Smooth muscle cell (in vitro differentiated cells): ENCODE data around the gene UBR2. TPM values are rescaled to one million over a fixed set of nuclear protein-coding genes. Genes with fewer than 3 reads are reported as not detected.

Experiments used
- DNase-seq: peaks from one replicate; lab custom pipeline; 2025; ENCODE audit not compliant: unreplicated experiment; lab: John Stamatoyannopoulos, UW
- H2AFZ ChIP-seq: fragments of 200-600 bp; sonication (generic); 2 replicates; pipeline ENCODE4 v1.6.0; 2016; ENCODE audit warnings: antibody characterized with exemption, low read depth, mild to moderate bottlenecking
- H3F3A ChIP-seq: fragments of 200-600 bp; sonication (generic); 2 replicates; pipeline ENCODE4 v1.6.0; 2017; ENCODE audit warnings: antibody characterized with exemption, low read depth
- H3K27ac ChIP-seq: fragments of 200-600 bp; sonication (generic); 2 replicates; pipeline ENCODE4 v1.5.1; 2016; ENCODE audit warnings: low read depth, mild to moderate bottlenecking
- H3K27me3 ChIP-seq: fragments of 200-600 bp; sonication (generic); 2 replicates; pipeline ENCODE4 v1.6.1; 2016; ENCODE audit warnings: low read depth, mild to moderate bottlenecking
- H3K36me3 ChIP-seq: fragments of 200-600 bp; sonication (generic); 2 replicates; pipeline ENCODE4 v1.5.1; 2016; ENCODE audit warnings: low read depth
- H3K4me1 ChIP-seq: fragments of 200-600 bp; sonication (generic); 2 replicates; pipeline ENCODE4 v1.5.1; 2016; ENCODE audit warnings: low read depth
- H3K4me2 ChIP-seq: fragments of 200-600 bp; sonication (generic); 2 replicates; pipeline ENCODE4 v1.6.0; 2016; ENCODE audit warnings: mild to moderate bottlenecking
- H3K4me3 ChIP-seq: fragments of 200-600 bp; sonication (generic); 2 replicates; pipeline ENCODE4 v1.5.1; 2016; ENCODE audit warnings: mild to moderate bottlenecking
- H3K79me2 ChIP-seq: fragments of 200-600 bp; sonication (generic); 2 replicates; pipeline ENCODE4 v1.6.0; 2016; ENCODE audit warnings: low read depth, mild to moderate bottlenecking
- H3K9ac ChIP-seq: fragments of 200-600 bp; sonication (generic); 2 replicates; pipeline ENCODE4 v1.6.0; 2016; ENCODE audit warnings: low read depth
- H3K9me3 ChIP-seq: fragments of 200-600 bp; sonication (generic); replicated peaks from 2 replicates; pipeline ENCODE4 v1.5.1; 2016; ENCODE audit warnings: low read depth
- H4K20me1 ChIP-seq: fragments of 200-600 bp; sonication (generic); 2 replicates; pipeline ENCODE4 v1.6.0; 2016; ENCODE audit warnings: low read depth
- CTCF ChIP-seq: fragments of 200-600 bp; sonication (generic); IDR thresholded peaks from 2 replicates; pipeline ENCODE4 v1.5.1; 2017; ENCODE audit warnings: borderline replicate concordance, mild to moderate bottlenecking, antibody characterized with exemption; ENCODE audit not compliant: insufficient read depth, poor library complexity, severe bottlenecking
- WGBS: methylation state at CpG from one replicate; pipeline ENCODE4 v1.1.7; 2016; ENCODE audit warnings: low lambda C conversion rate; 5-methylcytosine and 5-hydroxymethylcytosine counted together
- polyA plus RNA-seq: library from polyadenylated mRNA; unstranded; fragments of >200 nt; fragmentation: Nextera tagmentation; extraction: Ambion mirVana; gene quantifications from 2 replicates; pipeline ENCODE4 v1.2.1, GENCODE V29; 2016
- total RNA-seq: library from RNA; depleted of rRNA; stranded (reverse); fragments of >200 nt; gene quantifications from 2 replicates; pipeline ENCODE4 v1.2.3, GENCODE V29; 2014

UBR2 gene
- total and polyA plus RNA-seq, 2 experiments from 2014 or later = 8.1 to 22.6 TPM

- H3K4me3 ChIP-seq = no peak overlapping the region
- no peak overlapping the region for H3K27ac ChIP-seq
- no peaks in the 10 kb centered on the region for H3K9me3 ChIP-seq
- H3K9ac ChIP-seq = no peak overlapping the region
- no peaks in the 10 kb centered on the region for H4K20me1 ChIP-seq
- no peak overlapping the region for H3K4me2 ChIP-seq
- H3F3A ChIP-seq = no peaks in the 10 kb centered on the region
- no peaks in the 10 kb centered on the region for H3K36me3 ChIP-seq
- H3K27me3 ChIP-seq = no peaks in the 10 kb centered on the region
- 82% methylated on average over 1 of the region's 1 CpG for WGBS
- no peak overlapping the region for H2AFZ ChIP-seq
- H3K4me1 ChIP-seq = no peaks in the 10 kb centered on the region
- TF ChIP-seq CTCF = no peak
- no peaks in the 10 kb centered on the region for H3K79me2 ChIP-seq
- no peak for DNase-seq
Measured at GRCh38 chr6:42539135-42539534, 24.7 kb upstream of the UBR2 start.

DNA sequence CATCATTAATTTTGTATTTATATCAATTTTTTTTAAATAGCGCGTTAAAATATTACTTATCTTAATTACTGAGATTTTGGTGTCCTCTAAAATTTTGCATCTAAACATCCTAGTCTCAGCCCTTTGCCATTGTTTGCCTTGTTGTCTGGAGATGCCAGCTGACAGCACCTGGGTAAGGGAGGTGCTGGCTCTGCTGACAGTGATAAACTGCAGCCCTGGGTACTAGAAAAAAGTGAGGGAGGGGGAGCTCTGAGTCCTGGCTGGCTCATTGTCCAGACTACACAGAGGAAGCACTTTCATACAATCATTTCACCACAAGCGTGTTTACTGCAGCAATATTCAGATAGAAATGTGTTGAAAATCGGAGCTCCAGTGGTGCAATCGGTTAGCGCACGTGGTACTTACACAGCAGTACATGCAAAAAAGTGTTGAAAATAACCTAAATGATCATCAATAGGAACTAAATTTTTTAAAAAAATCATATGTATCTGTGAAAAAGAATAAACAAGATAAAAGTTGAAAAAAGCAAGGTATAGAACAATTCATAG, 18.5 kb upstream of the UBR2 start:
- H3K27me3 ChIP-seq = no peaks in the 10 kb centered on the region
- H3K4me1 ChIP-seq = no peaks in the 10 kb centered on the region
- no peak overlapping the region for H3K4me2 ChIP-seq
- H3K9ac ChIP-seq = no peak overlapping the region
- 91% methylated on average over 7 of the region's 7 CpGs for WGBS
- no peaks in the 10 kb centered on the region for H3K36me3 ChIP-seq
- no peaks in the 10 kb centered on the region for H4K20me1 ChIP-seq
- H3K27ac ChIP-seq = no peak overlapping the region
- H3K4me3 ChIP-seq = no peak overlapping the region
- no peak for TF ChIP-seq CTCF
- no peaks in the 10 kb centered on the region for H3F3A ChIP-seq
- no peak overlapping the region for H2AFZ ChIP-seq
- no peak for DNase-seq
- H3K79me2 ChIP-seq = no peaks in the 10 kb centered on the region
- no peaks in the 10 kb centered on the region for H3K9me3 ChIP-seq

DNA sequence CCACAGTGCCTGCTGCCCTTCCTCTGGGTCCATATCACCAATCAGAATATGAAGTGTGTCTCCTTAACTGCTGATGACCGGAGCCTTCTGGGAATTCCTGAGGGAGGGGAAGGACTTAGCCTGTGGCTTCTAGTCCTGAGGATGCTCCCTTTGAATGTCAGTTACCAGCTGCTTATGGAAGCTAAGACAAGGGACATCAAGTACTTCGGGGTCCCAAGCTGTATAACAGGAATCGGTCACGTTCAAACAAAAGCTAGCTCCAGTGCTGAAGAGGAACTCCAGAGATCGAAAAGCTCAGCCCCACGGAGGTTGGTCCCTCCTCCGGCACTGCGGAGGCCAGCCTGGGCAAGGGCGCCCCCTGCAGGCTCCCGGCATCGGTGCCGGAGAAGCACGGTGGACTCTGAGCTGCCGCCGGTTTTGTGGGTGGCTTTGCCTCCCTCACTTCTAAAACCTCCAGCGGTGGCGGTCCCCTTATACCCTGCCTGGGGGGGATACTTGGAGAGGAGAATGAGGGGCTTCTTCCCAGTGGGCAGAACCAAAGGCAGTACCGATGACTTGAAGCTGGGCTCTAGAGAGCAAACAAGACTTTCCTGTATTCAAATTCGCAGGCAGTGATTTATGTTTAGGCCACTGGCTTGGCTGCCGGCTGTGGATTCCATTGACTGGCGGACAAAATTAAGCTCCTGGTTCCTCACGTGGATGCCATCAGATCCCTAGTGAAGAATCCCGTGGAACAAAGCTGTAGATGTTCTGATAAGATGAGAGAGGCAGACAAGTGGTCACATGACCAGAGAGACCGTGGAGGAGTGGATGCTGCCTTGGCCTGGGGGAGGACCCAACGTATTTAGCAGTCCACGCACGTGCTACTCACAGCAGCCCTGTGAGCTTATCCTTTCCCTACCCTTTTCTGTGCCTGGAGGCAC, 16.2 kb upstream of the UBR2 start:
- no peaks in the 10 kb centered on the region for H3K79me2 ChIP-seq
- TF ChIP-seq CTCF = peak; percentile 99
- no peaks in the 10 kb centered on the region for H4K20me1 ChIP-seq
- 7% methylated on average over 27 of the region's 27 CpGs for WGBS
- peak; percentile 70 for DNase-seq
- H3K27ac ChIP-seq = no peak overlapping the region
- H3K9ac ChIP-seq = peak overlapping the region; percentile 29
- H3K36me3 ChIP-seq = no peaks in the 10 kb centered on the region
- H2AFZ ChIP-seq = peak overlapping the region; percentile 96
- H3K9me3 ChIP-seq = no peaks in the 10 kb centered on the region
- no peaks in the 10 kb centered on the region for H3F3A ChIP-seq
- H3K27me3 ChIP-seq = no peaks in the 10 kb centered on the region
- peak overlapping the region; percentile 70 for H3K4me3 ChIP-seq
- H3K4me2 ChIP-seq = peak overlapping the region; percentile 90
- H3K4me1 ChIP-seq = no peaks in the 10 kb centered on the region

DNA sequence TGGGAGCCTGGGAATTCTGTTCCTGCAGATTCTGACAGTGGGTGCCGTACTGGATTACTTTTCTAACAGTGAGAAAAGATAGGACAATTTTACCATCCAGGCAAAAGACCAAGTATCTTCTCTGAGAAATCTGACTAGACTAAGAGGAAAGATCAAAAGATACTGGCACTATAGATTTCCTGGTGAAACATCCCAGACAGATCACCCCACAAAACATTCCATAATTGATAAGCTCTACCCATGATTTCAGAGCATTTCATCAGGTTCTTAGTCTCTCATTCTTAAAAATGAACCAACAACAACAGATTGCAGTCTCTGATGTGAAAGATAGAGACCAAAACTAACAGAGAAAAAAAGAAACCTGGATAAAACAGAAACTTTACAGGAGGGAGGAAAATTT, 13.6 kb upstream of the UBR2 start:
- H3K27ac ChIP-seq = peak overlapping the region; percentile 46
- 24% methylated on average over 1 of the region's 1 CpG for WGBS
- H3K9me3 ChIP-seq = no peaks in the 10 kb centered on the region
- H3K4me1 ChIP-seq = no peaks in the 10 kb centered on the region
- H4K20me1 ChIP-seq = no peaks in the 10 kb centered on the region
- peak overlapping the region; percentile 5 for H3K9ac ChIP-seq
- H2AFZ ChIP-seq = peak overlapping the region; percentile 59
- no peaks in the 10 kb centered on the region for H3K79me2 ChIP-seq
- peak overlapping the region; percentile 12 for H3K4me2 ChIP-seq
- TF ChIP-seq CTCF = no peak
- H3K27me3 ChIP-seq = no peaks in the 10 kb centered on the region
- H3F3A ChIP-seq = no peaks in the 10 kb centered on the region
- H3K4me3 ChIP-seq = no peak overlapping the region
- DNase-seq = no peak
- no peaks in the 10 kb centered on the region for H3K36me3 ChIP-seq
